ENCODE results near the gene ERF. TPM values are rescaled to one million over a fixed set of nuclear protein-coding genes. Genes with fewer than 3 reads are reported as not detected.

ERF gene
- total RNA-seq, 1 donor from 2014 or later: 58.4 TPM

DNA sequence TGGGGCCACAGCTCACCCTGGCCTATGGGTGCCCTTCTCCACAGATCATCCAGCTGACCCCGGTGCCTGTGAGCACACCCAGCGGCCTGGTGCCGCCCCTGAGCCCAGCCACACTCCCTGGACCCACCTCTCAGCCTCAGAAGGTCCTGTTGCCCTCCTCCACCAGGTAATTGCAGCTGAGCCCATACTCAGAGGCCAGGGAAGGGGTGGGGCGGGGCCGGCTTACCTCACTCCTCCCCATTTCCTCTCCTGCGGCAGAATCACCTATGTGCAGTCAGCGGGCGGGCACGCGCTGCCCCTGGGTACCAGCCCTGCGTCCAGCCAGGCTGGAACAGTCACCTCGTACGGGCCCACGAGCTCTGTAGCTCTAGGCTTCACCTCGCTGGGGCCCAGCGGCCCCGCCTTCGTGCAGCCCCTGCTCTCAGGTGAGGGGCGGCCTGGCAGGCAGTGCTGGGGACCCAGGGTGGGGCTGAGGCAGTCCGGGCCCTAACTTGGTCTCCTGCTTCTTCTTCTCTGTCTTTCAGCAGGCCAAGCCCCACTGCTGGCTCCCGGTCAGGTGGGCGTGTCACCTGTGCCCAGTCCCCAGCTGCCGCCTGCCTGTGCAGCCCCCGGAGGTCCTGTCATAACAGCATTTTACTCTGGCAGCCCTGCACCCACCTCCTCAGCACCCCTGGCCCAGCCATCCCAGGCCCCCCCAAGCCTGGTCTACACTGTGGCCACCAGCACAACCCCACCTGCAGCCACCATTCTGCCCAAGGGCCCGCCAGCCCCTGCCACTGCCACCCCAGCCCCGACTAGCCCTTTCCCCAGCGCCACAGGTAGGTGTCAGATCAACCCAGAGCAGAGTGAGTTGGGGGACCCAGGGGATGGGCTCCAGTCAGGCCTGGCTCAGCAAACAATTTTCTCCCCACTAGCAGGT is 37.4 kb upstream of the ERF start:
- H3K4me3 Mint-ChIP-seq (ENCODE audit: low read depth): no peak overlapping the region
- no peaks in the 10 kb centered on the region for H3K4me1 Mint-ChIP-seq (ENCODE audit: low read depth)
- DNase-seq (ENCODE audit: low spot score): no peak
- no peaks in the 10 kb centered on the region for H3K27me3 Mint-ChIP-seq (ENCODE audit: low read depth)
- peaks cover 40% of the 10 kb centered on the region for H3K36me3 Mint-ChIP-seq (ENCODE audit: low read depth)
- peak overlapping the region; percentile 19 for H3K27ac Mint-ChIP-seq
- H3K9me3 Mint-ChIP-seq: no peaks in the 10 kb centered on the region
- intact Hi-C loops (cut with micrococcal nuclease): no loop called here

DNA sequence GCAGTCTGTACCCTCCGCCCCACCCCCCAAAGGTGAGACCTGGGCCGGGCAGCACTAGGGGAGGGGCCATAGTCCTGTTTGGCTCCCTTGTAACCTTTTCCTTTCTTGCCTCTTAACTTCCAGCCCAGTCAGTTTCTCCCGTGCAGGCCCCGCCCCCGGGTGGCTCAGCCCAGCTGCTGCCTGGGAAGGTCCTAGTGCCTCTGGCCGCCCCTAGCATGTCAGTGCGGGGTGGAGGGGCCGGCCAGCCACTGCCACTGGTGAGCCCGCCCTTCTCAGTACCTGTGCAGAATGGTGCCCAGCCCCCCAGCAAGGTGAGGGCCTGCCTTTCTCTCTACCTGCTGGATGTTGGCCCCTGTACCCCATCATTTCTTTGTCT is 36.5 kb upstream of the ERF start:
- intact Hi-C loops (cut with micrococcal nuclease): no loop called here
- Mint-ChIP-seq H3K36me3 (ENCODE audit: low read depth) (peaks cover 43% of the 10 kb centered on the region), H3K27ac (peak overlapping the region; percentile 19), H3K4me3 (ENCODE audit: low read depth) (no peak overlapping the region), H3K4me1 (ENCODE audit: low read depth) (no peaks in the 10 kb centered on the region), H3K9me3 (no peaks in the 10 kb centered on the region), H3K27me3 (ENCODE audit: low read depth) (no peaks in the 10 kb centered on the region)
- DNase-seq (ENCODE audit: low spot score): no peak

DNA sequence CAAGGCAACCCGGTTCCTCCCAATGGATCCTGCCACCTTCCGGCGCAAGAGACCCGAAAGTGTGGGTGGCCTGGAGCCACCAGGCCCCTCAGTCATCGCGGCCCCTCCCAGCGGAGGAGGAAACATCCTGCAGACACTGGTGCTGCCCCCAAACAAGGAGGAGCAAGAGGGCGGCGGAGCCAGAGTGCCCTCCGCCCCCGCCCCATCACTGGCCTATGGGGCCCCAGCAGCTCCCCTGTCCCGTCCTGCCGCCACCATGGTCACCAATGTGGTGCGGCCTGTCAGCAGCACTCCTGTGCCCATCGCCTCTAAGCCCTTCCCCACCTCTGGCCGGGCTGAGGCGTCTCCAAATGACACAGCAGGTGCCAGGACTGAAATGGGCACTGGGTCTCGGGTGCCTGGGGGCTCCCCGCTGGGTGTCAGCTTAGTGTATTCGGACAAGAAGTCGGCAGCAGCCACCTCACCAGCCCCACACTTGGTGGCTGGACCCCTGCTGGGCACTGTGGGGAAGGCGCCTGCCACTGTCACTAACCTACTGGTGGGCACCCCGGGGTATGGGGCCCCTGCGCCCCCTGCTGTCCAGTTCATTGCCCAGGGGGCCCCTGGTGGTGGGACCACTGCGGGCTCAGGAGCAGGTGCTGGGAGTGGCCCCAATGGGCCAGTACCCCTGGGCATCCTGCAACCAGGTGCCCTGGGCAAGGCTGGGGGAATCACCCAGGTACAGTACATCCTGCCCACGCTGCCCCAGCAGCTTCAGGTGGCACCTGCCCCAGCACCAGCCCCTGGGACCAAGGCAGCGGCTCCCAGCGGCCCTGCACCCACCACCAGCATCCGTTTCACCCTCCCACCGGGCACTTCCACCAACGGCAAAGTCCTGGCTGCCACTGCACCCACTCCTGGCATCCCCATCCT is 35.9 kb upstream of the ERF start:
- peaks cover 43% of the 10 kb centered on the region for H3K36me3 Mint-ChIP-seq (ENCODE audit: low read depth)
- no peak overlapping the region for H3K27ac Mint-ChIP-seq
- intact Hi-C loops (cut with micrococcal nuclease): no loop called here
- H3K9me3 Mint-ChIP-seq: no peaks in the 10 kb centered on the region
- DNase-seq (ENCODE audit: low spot score): no peak
- no peak overlapping the region for H3K4me3 Mint-ChIP-seq (ENCODE audit: low read depth)
- H3K27me3 Mint-ChIP-seq (ENCODE audit: low read depth): no peaks in the 10 kb centered on the region
- peaks cover 5% of the 10 kb centered on the region for H3K4me1 Mint-ChIP-seq (ENCODE audit: low read depth)

DNA sequence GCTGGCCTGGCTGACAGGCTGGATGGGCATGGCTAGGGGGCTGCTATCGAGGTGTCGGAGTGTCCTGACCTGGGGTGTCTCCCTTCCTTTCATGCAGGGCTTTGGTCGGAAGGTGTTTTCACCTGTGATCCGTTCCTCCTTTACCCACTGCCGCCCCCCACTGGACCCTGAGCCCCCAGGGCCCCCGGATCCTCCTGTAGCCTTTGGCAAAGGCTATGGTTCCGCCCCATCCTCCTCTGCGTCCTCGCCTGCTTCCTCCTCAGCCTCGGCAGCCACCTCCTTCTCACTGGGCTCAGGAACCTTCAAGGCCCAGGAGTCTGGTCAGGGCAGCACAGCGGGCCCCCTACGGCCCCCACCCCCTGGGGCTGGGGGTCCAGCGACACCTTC is 35.2 kb upstream of the ERF start:
- H3K36me3 Mint-ChIP-seq (ENCODE audit: low read depth): peaks cover 41% of the 10 kb centered on the region
- no peak for DNase-seq (ENCODE audit: low spot score)
- intact Hi-C loops (cut with micrococcal nuclease): no loop called here
- no peaks in the 10 kb centered on the region for H3K9me3 Mint-ChIP-seq
- no peaks in the 10 kb centered on the region for H3K27me3 Mint-ChIP-seq (ENCODE audit: low read depth)
- H3K27ac Mint-ChIP-seq: no peak overlapping the region
- peaks cover 10% of the 10 kb centered on the region for H3K4me1 Mint-ChIP-seq (ENCODE audit: low read depth)
- no peak overlapping the region for H3K4me3 Mint-ChIP-seq (ENCODE audit: low read depth)

DNA sequence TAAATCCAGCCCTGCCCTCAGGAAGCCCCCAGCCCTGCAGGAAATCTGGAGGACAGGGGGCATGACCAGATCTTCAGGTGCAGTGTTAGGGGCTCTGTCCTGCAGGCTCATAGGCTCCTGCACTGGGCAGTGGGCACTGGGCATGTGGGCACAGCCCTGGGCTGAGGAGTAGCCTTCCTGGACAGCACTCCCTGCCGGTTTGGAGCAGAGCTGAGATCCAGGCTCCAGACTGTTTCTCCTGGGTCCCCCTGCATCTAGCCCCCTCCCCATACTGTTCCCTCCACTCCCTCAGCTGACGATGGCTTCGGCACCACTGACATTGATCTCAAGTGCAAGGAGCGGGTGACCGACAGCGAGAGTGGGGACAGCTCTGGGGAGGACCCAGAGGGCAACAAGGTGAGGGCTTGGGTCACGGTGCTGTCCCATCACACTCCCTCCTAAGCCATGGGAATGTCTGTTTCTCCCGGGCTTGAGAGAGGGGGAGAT is 34.7 kb upstream of the ERF start:
- no peak for DNase-seq (ENCODE audit: low spot score)
- H3K4me1 Mint-ChIP-seq (ENCODE audit: low read depth): peaks cover 15% of the 10 kb centered on the region

DNA sequence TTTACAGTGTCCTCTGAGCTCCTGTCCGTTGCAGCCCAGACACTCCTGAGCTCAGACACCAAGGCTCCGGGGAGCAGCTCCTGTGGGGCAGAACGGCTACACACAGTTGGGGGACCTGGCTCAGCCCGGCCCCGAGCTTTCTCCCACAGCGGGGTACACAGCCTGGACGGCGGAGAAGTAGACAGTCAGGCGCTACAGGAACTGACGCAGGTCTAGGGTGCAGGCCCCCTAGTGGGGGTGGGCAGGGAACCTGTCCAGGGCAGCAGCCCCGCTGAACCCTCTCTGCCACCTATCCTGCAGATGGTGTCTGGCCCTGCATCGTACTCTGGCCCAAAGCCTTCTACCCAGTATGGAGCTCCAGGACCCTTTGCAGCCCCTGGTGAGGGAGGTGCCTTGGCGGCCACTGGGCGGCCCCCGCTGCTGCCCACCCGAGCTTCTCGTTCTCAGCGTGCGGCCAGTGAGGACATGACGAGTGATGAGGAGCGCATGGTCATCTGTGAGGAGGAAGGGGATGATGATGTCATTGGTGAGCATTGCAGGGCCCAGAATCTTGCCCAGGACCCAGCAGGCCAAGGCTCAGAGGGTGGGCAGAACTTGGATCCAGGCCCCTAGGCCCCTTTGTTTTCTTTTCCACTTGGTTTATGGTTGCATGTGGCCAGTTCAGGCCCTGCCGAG is 34.1 kb upstream of the ERF start:
- Mint-ChIP-seq H3K27ac (no peak overlapping the region), H3K36me3 (ENCODE audit: low read depth) (peaks cover 38% of the 10 kb centered on the region)

More for the DNA sequence above, 34.7 kb upstream of the ERF start:
- no peak overlapping the region for H3K27ac Mint-ChIP-seq
- H3K4me3 Mint-ChIP-seq (ENCODE audit: low read depth): no peak overlapping the region
- intact Hi-C loops (cut with micrococcal nuclease): no loop called here
- no peaks in the 10 kb centered on the region for H3K9me3 Mint-ChIP-seq
- peaks cover 41% of the 10 kb centered on the region for H3K36me3 Mint-ChIP-seq (ENCODE audit: low read depth)
- H3K27me3 Mint-ChIP-seq (ENCODE audit: low read depth): no peaks in the 10 kb centered on the region

DNA sequence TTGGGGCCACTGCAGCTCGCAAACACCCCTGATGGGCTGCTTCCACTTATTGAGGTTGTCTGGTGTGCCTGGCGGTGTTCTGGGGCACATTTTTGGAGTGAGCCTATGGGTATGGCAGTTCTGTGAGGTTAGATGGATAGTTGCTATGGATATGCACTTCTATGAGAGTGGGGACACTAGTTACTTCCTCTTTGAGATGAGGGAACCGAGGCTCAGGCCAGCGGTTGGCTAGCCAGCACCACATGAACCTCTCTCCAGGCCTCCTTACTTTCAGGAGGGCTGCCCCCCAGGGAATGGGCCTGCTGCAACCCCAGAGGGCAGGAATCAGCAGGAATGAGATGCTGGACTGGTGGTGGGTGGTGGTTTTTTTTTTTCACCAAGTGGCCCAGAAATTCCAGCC is 33.5 kb upstream of the ERF start:
- Mint-ChIP-seq H3K9me3 (no peaks in the 10 kb centered on the region), H3K27ac (no peak overlapping the region), H3K4me3 (ENCODE audit: low read depth) (no peak overlapping the region), H3K4me1 (ENCODE audit: low read depth) (peaks cover 15% of the 10 kb centered on the region), H3K36me3 (ENCODE audit: low read depth) (peaks cover 33% of the 10 kb centered on the region), H3K27me3 (ENCODE audit: low read depth) (no peaks in the 10 kb centered on the region)
- DNase-seq (ENCODE audit: low spot score): no peak
- intact Hi-C loops (cut with micrococcal nuclease): no loop called here

More for the DNA sequence above, 34.1 kb upstream of the ERF start:
- peaks cover 15% of the 10 kb centered on the region for H3K4me1 Mint-ChIP-seq (ENCODE audit: low read depth)
- no peaks in the 10 kb centered on the region for H3K27me3 Mint-ChIP-seq (ENCODE audit: low read depth)
- no peak overlapping the region for H3K4me3 Mint-ChIP-seq (ENCODE audit: low read depth)
- no peak for DNase-seq (ENCODE audit: low spot score)
- no peaks in the 10 kb centered on the region for H3K9me3 Mint-ChIP-seq
- intact Hi-C loops (cut with micrococcal nuclease): no loop called here

DNA sequence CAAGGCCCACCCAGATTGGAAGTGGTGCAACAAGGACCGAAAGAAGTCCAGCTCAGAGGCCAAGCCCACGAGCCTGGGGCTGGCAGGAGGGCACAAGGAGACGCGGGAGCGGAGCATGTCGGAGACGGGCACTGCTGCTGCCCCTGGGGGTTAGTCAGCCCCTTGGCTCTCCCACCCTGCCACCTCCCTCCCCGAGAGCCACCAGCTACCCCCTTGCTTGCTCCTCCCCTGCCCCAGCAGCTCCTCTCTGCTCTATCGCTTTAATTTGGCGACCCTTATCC is 32.8 kb upstream of the ERF start:
- intact Hi-C loops (cut with micrococcal nuclease): no loop called here
- H3K4me3 Mint-ChIP-seq (ENCODE audit: low read depth): no peak overlapping the region
- no peak overlapping the region for H3K27ac Mint-ChIP-seq
- H3K9me3 Mint-ChIP-seq: no peaks in the 10 kb centered on the region
- no peaks in the 10 kb centered on the region for H3K27me3 Mint-ChIP-seq (ENCODE audit: low read depth)
- peaks cover 30% of the 10 kb centered on the region for H3K36me3 Mint-ChIP-seq (ENCODE audit: low read depth)
- DNase-seq (ENCODE audit: low spot score): no peak
- H3K4me1 Mint-ChIP-seq (ENCODE audit: low read depth): peaks cover 15% of the 10 kb centered on the region

DNA sequence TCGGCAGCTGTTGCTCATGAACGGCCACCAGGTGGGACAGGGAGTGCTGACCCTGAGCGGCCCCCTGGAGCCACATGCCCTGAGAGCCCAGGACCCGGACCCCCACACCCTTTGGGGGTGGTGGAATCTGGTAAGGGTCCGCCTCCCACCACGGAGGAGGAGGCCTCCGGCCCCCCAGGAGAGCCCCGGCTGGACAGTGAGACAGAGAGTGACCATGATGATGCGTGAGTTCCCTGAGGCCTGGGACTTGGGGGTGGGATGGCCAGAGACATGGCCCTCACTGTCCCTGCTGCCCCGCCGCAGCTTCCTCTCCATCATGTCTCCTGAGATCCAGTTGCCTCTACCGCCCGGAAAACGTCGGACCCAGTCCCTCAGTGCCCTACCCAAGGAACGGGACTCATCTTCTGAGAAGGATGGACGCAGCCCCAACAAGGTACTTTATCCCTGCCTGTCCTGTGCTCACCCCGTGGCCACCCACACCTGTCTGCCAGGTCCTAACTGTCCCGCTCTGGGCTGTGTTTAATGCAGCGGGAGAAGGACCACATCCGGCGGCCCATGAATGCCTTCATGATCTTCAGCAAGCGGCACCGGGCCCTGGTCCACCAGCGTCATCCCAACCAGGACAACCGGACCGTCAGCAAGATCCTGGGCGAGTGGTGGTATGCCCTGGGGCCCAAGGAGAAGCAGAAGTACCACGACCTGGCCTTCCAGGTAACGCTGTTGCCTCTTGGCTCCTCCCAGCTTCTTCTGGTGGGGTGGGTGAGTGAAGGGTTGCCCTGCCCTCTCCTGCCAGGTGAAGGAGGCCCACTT is 32.3 kb upstream of the ERF start:
- Mint-ChIP-seq H3K36me3 (ENCODE audit: low read depth) (peaks cover 30% of the 10 kb centered on the region), H3K4me3 (ENCODE audit: low read depth) (peak overlapping the region; percentile 15), H3K4me1 (ENCODE audit: low read depth) (peaks cover 19% of the 10 kb centered on the region), H3K27me3 (ENCODE audit: low read depth) (no peaks in the 10 kb centered on the region), H3K27ac (no peak overlapping the region), H3K9me3 (no peaks in the 10 kb centered on the region)
- DNase-seq (ENCODE audit: low spot score): no peak
- intact Hi-C loops (cut with micrococcal nuclease): no loop called here

DNA sequence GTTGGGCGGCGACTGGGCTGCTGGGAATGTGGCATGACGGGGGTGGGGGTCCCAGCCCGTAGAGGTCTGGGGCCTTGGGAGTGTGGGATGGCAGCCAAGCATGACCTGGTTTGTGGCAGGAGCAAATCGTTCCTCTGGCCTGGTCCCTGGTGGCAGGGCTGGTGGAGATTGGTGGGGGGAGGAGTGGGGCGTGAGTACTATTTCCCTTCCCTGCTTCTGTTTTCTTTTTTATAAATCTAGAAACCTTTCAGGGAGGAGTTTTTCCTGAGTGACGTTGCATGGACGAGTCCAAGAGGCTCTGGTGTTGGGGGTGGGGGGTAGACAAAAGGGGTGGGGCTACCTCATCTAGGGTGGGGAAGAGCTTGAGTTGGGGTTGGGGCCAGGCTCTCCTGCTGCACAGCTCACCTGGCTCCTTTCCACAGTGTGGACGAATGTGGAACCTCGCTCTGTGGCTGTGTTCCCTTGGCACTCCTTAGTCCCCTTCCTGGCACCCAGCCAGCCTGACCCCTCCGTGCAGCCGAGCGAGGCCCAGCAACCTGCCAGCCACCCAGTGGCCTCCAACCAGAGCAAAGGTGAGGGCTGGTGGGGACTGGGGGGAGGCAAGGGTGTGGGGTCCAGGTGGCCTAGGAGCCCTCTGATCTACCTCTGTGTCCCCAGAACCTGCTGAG is 31.6 kb upstream of the ERF start:
- Mint-ChIP-seq H3K4me1 (ENCODE audit: low read depth) (peaks cover 26% of the 10 kb centered on the region), H3K27me3 (ENCODE audit: low read depth) (no peaks in the 10 kb centered on the region), H3K27ac (no peak overlapping the region), H3K36me3 (ENCODE audit: low read depth) (peaks cover 24% of the 10 kb centered on the region), H3K4me3 (ENCODE audit: low read depth) (no peak overlapping the region), H3K9me3 (no peaks in the 10 kb centered on the region)
- intact Hi-C loops (cut with micrococcal nuclease): no loop called here
- no peak for DNase-seq (ENCODE audit: low spot score)

DNA sequence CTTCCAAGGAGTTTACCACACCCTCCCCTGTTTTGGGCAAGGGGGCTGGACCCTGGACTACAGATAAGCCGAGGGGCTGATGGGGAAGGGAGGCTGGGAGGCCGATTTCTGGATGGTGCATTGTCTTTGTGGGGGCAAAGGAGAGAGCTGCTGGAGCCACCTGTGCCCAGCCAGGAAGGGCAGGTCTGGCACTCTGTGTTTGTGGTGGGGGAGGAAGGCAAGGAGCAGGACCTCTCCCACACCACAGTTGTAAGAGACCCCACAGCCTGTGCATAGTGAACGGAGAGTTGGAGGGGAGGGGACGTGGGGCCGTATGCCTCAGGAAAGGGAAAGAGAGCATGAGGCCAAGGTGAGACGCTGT is 31.0 kb upstream of the ERF start:
- H3K27ac Mint-ChIP-seq: peak overlapping the region; percentile 47
- H3K4me3 Mint-ChIP-seq (ENCODE audit: low read depth): peak overlapping the region; percentile 88
- H3K36me3 Mint-ChIP-seq (ENCODE audit: low read depth): peaks cover 19% of the 10 kb centered on the region
- no peaks in the 10 kb centered on the region for H3K27me3 Mint-ChIP-seq (ENCODE audit: low read depth)
- H3K9me3 Mint-ChIP-seq: no peaks in the 10 kb centered on the region
- no peak for DNase-seq (ENCODE audit: low spot score)
- H3K4me1 Mint-ChIP-seq (ENCODE audit: low read depth): peaks cover 28% of the 10 kb centered on the region
- intact Hi-C loops (cut with micrococcal nuclease): no loop called here

DNA sequence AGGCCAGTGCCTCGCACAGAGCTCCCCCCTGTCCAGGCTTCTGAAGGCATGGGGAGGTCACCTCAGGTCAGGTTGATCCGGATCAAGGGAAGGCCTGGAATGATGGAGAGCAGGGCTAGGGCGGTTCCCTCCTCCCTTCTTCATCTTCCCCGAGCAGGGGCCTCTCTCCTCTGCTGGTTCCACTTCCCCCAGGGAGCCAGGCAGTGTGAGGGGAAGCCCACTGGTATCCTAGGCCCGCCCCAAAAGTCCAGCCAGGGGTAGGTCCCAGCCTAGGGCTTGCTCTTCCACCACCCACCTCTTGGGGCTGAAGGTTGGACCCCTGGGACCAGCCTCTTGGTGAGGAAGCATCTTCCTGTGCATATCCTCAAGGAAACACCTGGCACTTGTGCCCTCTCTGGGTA is 30.6 kb upstream of the ERF start:
- DNase-seq (ENCODE audit: low spot score): no peak
- Mint-ChIP-seq H3K27me3 (ENCODE audit: low read depth) (no peaks in the 10 kb centered on the region), H3K4me3 (ENCODE audit: low read depth) (peak overlapping the region; percentile 88), H3K4me1 (ENCODE audit: low read depth) (peaks cover 28% of the 10 kb centered on the region), H3K27ac (peak overlapping the region; percentile 47), H3K9me3 (no peaks in the 10 kb centered on the region), H3K36me3 (ENCODE audit: low read depth) (peaks cover 19% of the 10 kb centered on the region)
- intact Hi-C loops (cut with micrococcal nuclease): no loop called here

Measured in activated T-helper 2 cell treated with anti-CD3 and anti-CD28 coated beads, Interferon-gamma antibody, Interleukin-2, Interleukin-4, amounts not matched to agents 10 μg/mL and 5 μg/mL and 100 μg/mL, durations not matched to agents 14 hours and 24 hours and 36 hours (primary cell).